ENCODE results near the gene TMOD4.
"Not testable (repeated sequence)": the region's sequence is repeated elsewhere in the genome, so short reads cannot be mapped to it uniquely, and the experiment has no call there.

The TMOD4 gene

GRCh38 chr1:151199873-151200581, 24.2 kb upstream of the TMOD4 start:
- TF ChIP-seq CTCF (IDR thresholded peaks at IDR 0.05; ENCODE audit: low read depth, low read length) = no peak
- in situ Hi-C loops (cut with HindIII; ENCODE audit: low sequenced_read_pairs) = no loop called here
- peak; percentile 79 for DNase-seq (ENCODE audit: low read depth, low spot score)
- peak overlapping the region; percentile 100 for H3K4me3 ChIP-seq (ENCODE audit: low read depth, low read length)

GRCh38 chr1:151198254-151199127, 22.7 kb upstream of the TMOD4 start, which contains the start of gene PIP5K1A:
TSS of gene PIP5K1A (plus strand) at chr1:151198552. CDS start at chr1:151198997, 445 bp downstream.
- peak; percentile 98 for DNase-seq (ENCODE audit: low read depth, low spot score)
- H3K4me3 ChIP-seq (ENCODE audit: low read depth, low read length) = peak within 1 kb of the TSS; percentile 100
- no peak for TF ChIP-seq CTCF (IDR thresholded peaks at IDR 0.05; ENCODE audit: low read depth, low read length)
- in situ Hi-C loops (cut with HindIII; ENCODE audit: low sequenced_read_pairs) = no loop called here

- TF ChIP-seq CTCF (IDR thresholded peaks at IDR 0.05; ENCODE audit: low read depth, low read length) = no peak
- H3K4me3 ChIP-seq (ENCODE audit: low read depth, low read length) = peak overlapping the region; percentile 100
- no peak for DNase-seq (ENCODE audit: low read depth, low spot score)
- in situ Hi-C loops (cut with HindIII; ENCODE audit: low sequenced_read_pairs) = no loop called here
Observed at GRCh38 chr1:151197863-151198253, 22.1 kb upstream of the TMOD4 start.

- peak; percentile 89 for DNase-seq (ENCODE audit: low read depth, low spot score)
- in situ Hi-C loops (cut with HindIII; ENCODE audit: low sequenced_read_pairs) = no loop called here
- peak; percentile 71 for TF ChIP-seq CTCF (IDR thresholded peaks at IDR 0.05; ENCODE audit: low read depth, low read length)
- no peak overlapping the region for H3K4me3 ChIP-seq (ENCODE audit: low read depth, low read length)
Observed at GRCh38 chr1:151196292-151196800, 20.6 kb upstream of the TMOD4 start.

- H3K4me3 ChIP-seq (ENCODE audit: low read depth, low read length); in situ Hi-C loops (cut with HindIII; ENCODE audit: low sequenced_read_pairs): not testable (repeated sequence)
- peak; percentile 74 for DNase-seq (ENCODE audit: low read depth, low spot score)
Observed at GRCh38 chr1:151194894-151195594, 19.3 kb upstream of the TMOD4 start.

GRCh38 chr1:151193856-151194255, 18.1 kb upstream of the TMOD4 start:
- in situ Hi-C loops (cut with HindIII; ENCODE audit: low sequenced_read_pairs) = no loop called here
- no peak for DNase-seq (ENCODE audit: low read depth, low spot score)
- H3K4me3 ChIP-seq (ENCODE audit: low read depth, low read length) = no peak overlapping the region
- no peak for TF ChIP-seq CTCF (IDR thresholded peaks at IDR 0.05; ENCODE audit: low read depth, low read length)

All from astrocyte of the spinal cord (primary cell).